ENCODE measurements around the gene CHURC1.

Gene CHURC1

GRCh38 chr14:64966976-64967375 is 52.7 kb downstream of the CHURC1 start:
- Histone ChIP-seq H3K4me3 (ENCODE audit: low read length) (no peak overlapping the region), H3K36me3 (ENCODE audit: control insufficient read depth, low read depth, low read length) (no peaks in the 10 kb centered on the region), H3K4me1 (ENCODE audit: control insufficient read depth, low read depth, low read length) (peaks cover 21% of the 10 kb centered on the region), H3K9me3 (ENCODE audit: control insufficient read depth, low read depth, low read length) (no peaks in the 10 kb centered on the region), H3K9ac (ENCODE audit: low read length) (no peak overlapping the region), H3K27ac (ENCODE audit: low read length) (no peak overlapping the region), H3K27me3 (ENCODE audit: control insufficient read depth, insufficient read depth, low read length) (peaks cover 14% of the 10 kb centered on the region)

- Histone ChIP-seq H3K4me3 (ENCODE audit: low read length) (no peak overlapping the region), H3K27ac (ENCODE audit: low read length) (no peak overlapping the region), H3K9ac (ENCODE audit: low read length) (no peak overlapping the region), H3K4me1 (ENCODE audit: control insufficient read depth, low read depth, low read length) (peaks cover 21% of the 10 kb centered on the region), H3K27me3 (ENCODE audit: control insufficient read depth, insufficient read depth, low read length) (peaks cover 22% of the 10 kb centered on the region), H3K9me3 (ENCODE audit: control insufficient read depth, low read depth, low read length) (no peaks in the 10 kb centered on the region), H3K36me3 (ENCODE audit: control insufficient read depth, low read depth, low read length) (no peaks in the 10 kb centered on the region)
Measured at GRCh38 chr14:64968167-64968566, 53.9 kb downstream of the CHURC1 start.

- no peaks in the 10 kb centered on the region for H3K36me3 ChIP-seq (ENCODE audit: control insufficient read depth, low read depth, low read length)
- no peak overlapping the region for H3K27ac ChIP-seq (ENCODE audit: low read length)
- no peak overlapping the region for H3K9ac ChIP-seq (ENCODE audit: low read length)
- peaks cover 21% of the 10 kb centered on the region for H3K4me1 ChIP-seq (ENCODE audit: control insufficient read depth, low read depth, low read length)
- H3K9me3 ChIP-seq (ENCODE audit: control insufficient read depth, low read depth, low read length), result no peaks in the 10 kb centered on the region
- peaks cover 25% of the 10 kb centered on the region for H3K27me3 ChIP-seq (ENCODE audit: control insufficient read depth, insufficient read depth, low read length)
- no peak overlapping the region for H3K4me3 ChIP-seq (ENCODE audit: low read length)
Measured at GRCh38 chr14:64968651-64969050, 54.4 kb downstream of the CHURC1 start.

GRCh38 chr14:64970041-64970440 is 55.8 kb downstream of the CHURC1 start:
- no peaks in the 10 kb centered on the region for H3K36me3 ChIP-seq (ENCODE audit: control insufficient read depth, low read depth, low read length)
- no peak overlapping the region for H3K9ac ChIP-seq (ENCODE audit: low read length)
- H3K4me1 ChIP-seq (ENCODE audit: control insufficient read depth, low read depth, low read length), result peaks cover 21% of the 10 kb centered on the region
- H3K4me3 ChIP-seq (ENCODE audit: low read length), result no peak overlapping the region
- H3K9me3 ChIP-seq (ENCODE audit: control insufficient read depth, low read depth, low read length), result no peaks in the 10 kb centered on the region
- no peak overlapping the region for H3K27ac ChIP-seq (ENCODE audit: low read length)
- H3K27me3 ChIP-seq (ENCODE audit: control insufficient read depth, insufficient read depth, low read length), result peaks cover 25% of the 10 kb centered on the region

GRCh38 chr14:64970776-64971477 is 56.7 kb downstream of the CHURC1 start:
- H3K27me3 ChIP-seq (ENCODE audit: control insufficient read depth, insufficient read depth, low read length), result peaks cover 25% of the 10 kb centered on the region
- H3K4me1 ChIP-seq (ENCODE audit: control insufficient read depth, low read depth, low read length), result peaks cover 21% of the 10 kb centered on the region
- H3K9me3 ChIP-seq (ENCODE audit: control insufficient read depth, low read depth, low read length), result no peaks in the 10 kb centered on the region
- no peaks in the 10 kb centered on the region for H3K36me3 ChIP-seq (ENCODE audit: control insufficient read depth, low read depth, low read length)
- H3K9ac ChIP-seq (ENCODE audit: low read length), result peak overlapping the region; percentile 12
- H3K27ac ChIP-seq (ENCODE audit: low read length), result no peak overlapping the region
- H3K4me3 ChIP-seq (ENCODE audit: low read length), result peak overlapping the region; percentile 66

GRCh38 chr14:64971491-64971942 is 57.3 kb downstream of the CHURC1 start:
- Histone ChIP-seq H3K36me3 (ENCODE audit: control insufficient read depth, low read depth, low read length) (no peaks in the 10 kb centered on the region), H3K4me1 (ENCODE audit: control insufficient read depth, low read depth, low read length) (peaks cover 21% of the 10 kb centered on the region), H3K9me3 (ENCODE audit: control insufficient read depth, low read depth, low read length) (no peaks in the 10 kb centered on the region), H3K27ac (ENCODE audit: low read length) (no peak overlapping the region), H3K27me3 (ENCODE audit: control insufficient read depth, insufficient read depth, low read length) (peaks cover 25% of the 10 kb centered on the region), H3K9ac (ENCODE audit: low read length) (peak overlapping the region; percentile 12), H3K4me3 (ENCODE audit: low read length) (peak overlapping the region; percentile 66)

GRCh38 chr14:64971943-64972791 is 57.9 kb downstream of the CHURC1 start, which contains the start of gene RAB15:
Gene RAB15 (minus strand): TSS chr14:64972336. CDS start chr14:64972076, 260 bp downstream.
- H3K27me3 ChIP-seq (ENCODE audit: control insufficient read depth, insufficient read depth, low read length), result peaks cover 25% of the 10 kb centered on the region
- peak within 1 kb of the TSS; percentile 66 for H3K4me3 ChIP-seq (ENCODE audit: low read length)
- H3K27ac ChIP-seq (ENCODE audit: low read length), result no peak within 1 kb of the TSS
- H3K9me3 ChIP-seq (ENCODE audit: control insufficient read depth, low read depth, low read length), result no peaks in the 10 kb centered on the region
- H3K9ac ChIP-seq (ENCODE audit: low read length), result peak within 1 kb of the TSS; percentile 12
- no peaks in the 10 kb centered on the region for H3K36me3 ChIP-seq (ENCODE audit: control insufficient read depth, low read depth, low read length)
- H3K4me1 ChIP-seq (ENCODE audit: control insufficient read depth, low read depth, low read length), result peaks cover 26% of the 10 kb centered on the region

GRCh38 chr14:64973026-64973442 is 58.8 kb downstream of the CHURC1 start:
- peaks cover 25% of the 10 kb centered on the region for H3K27me3 ChIP-seq (ENCODE audit: control insufficient read depth, insufficient read depth, low read length)
- H3K27ac ChIP-seq (ENCODE audit: low read length), result no peak overlapping the region
- no peaks in the 10 kb centered on the region for H3K9me3 ChIP-seq (ENCODE audit: control insufficient read depth, low read depth, low read length)
- no peaks in the 10 kb centered on the region for H3K36me3 ChIP-seq (ENCODE audit: control insufficient read depth, low read depth, low read length)
- H3K4me3 ChIP-seq (ENCODE audit: low read length), result peak overlapping the region; percentile 56
- H3K4me1 ChIP-seq (ENCODE audit: control insufficient read depth, low read depth, low read length), result peaks cover 27% of the 10 kb centered on the region
- H3K9ac ChIP-seq (ENCODE audit: low read length), result no peak overlapping the region

GRCh38 chr14:64973826-64974225 is 59.6 kb downstream of the CHURC1 start:
- Histone ChIP-seq H3K9ac (ENCODE audit: low read length) (no peak overlapping the region), H3K27ac (ENCODE audit: low read length) (no peak overlapping the region), H3K4me1 (ENCODE audit: control insufficient read depth, low read depth, low read length) (peaks cover 22% of the 10 kb centered on the region), H3K36me3 (ENCODE audit: control insufficient read depth, low read depth, low read length) (no peaks in the 10 kb centered on the region), H3K27me3 (ENCODE audit: control insufficient read depth, insufficient read depth, low read length) (peaks cover 25% of the 10 kb centered on the region), H3K9me3 (ENCODE audit: control insufficient read depth, low read depth, low read length) (no peaks in the 10 kb centered on the region), H3K4me3 (ENCODE audit: low read length) (no peak overlapping the region)

- no peak overlapping the region for H3K4me3 ChIP-seq (ENCODE audit: low read length)
- H3K9me3 ChIP-seq (ENCODE audit: control insufficient read depth, low read depth, low read length), result no peaks in the 10 kb centered on the region
- no peak overlapping the region for H3K9ac ChIP-seq (ENCODE audit: low read length)
- peaks cover 22% of the 10 kb centered on the region for H3K4me1 ChIP-seq (ENCODE audit: control insufficient read depth, low read depth, low read length)
- no peaks in the 10 kb centered on the region for H3K36me3 ChIP-seq (ENCODE audit: control insufficient read depth, low read depth, low read length)
- no peak overlapping the region for H3K27ac ChIP-seq (ENCODE audit: low read length)
- H3K27me3 ChIP-seq (ENCODE audit: control insufficient read depth, insufficient read depth, low read length), result peaks cover 25% of the 10 kb centered on the region
Measured at GRCh38 chr14:64974563-64974962, 60.3 kb downstream of the CHURC1 start.

- Histone ChIP-seq H3K36me3 (ENCODE audit: control insufficient read depth, low read depth, low read length) (no peaks in the 10 kb centered on the region), H3K4me1 (ENCODE audit: control insufficient read depth, low read depth, low read length) (peaks cover 16% of the 10 kb centered on the region), H3K27me3 (ENCODE audit: control insufficient read depth, insufficient read depth, low read length) (no peaks in the 10 kb centered on the region), H3K27ac (ENCODE audit: low read length) (no peak overlapping the region), H3K9me3 (ENCODE audit: control insufficient read depth, low read depth, low read length) (no peaks in the 10 kb centered on the region), H3K4me3 (ENCODE audit: low read length) (no peak overlapping the region), H3K9ac (ENCODE audit: low read length) (no peak overlapping the region)
Measured at GRCh38 chr14:64979336-64980074, 65.2 kb downstream of the CHURC1 start.
